Measurements from ENCODE around the gene REX1BD. TPM values are rescaled to one million over a fixed set of nuclear protein-coding genes. Genes with fewer than 3 reads are reported as not detected.
A peak's percentile ranks its signal among the peaks of the same experiment; 100 is the strongest.

The REX1BD gene
- total and polyA plus RNA-seq, 4 donors = 51.4 to 114 (median 83.0) TPM

DNA sequence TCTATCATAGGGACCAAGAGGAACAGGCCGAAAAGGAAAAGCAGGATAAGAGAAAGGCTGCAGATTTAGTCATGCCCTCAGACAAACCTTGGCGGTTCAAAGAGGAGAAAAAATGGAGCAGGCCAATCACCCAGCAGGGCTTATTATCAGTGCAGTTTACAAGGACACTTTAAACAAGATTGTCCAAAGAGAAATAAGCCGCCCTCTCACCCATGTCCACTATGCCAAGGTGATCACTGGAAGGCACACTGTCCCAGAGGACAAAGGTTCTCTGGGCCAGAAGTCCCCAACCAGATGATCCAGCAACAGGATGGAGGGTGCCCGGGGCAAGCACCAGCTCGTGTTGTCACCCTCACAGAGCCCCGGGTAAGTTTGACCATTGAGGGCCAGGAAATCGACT is 8.3 kb upstream of the REX1BD start:
- Histone ChIP-seq H3K4me3 (no peak overlapping the region), H3K9me3 (ENCODE audit: control insufficient read depth in 4 of 4, insufficient read depth in 3 of 4, low read length in 3 of 4) (no peaks in the 10 kb centered on the region), H3K27me3 (ENCODE audit: control insufficient read depth in 3 of 3, insufficient read depth in 3 of 3, low read length in 2 of 3) (no peaks in the 10 kb centered on the region), H3K4me1 (ENCODE audit: control insufficient read depth in 5 of 5, insufficient read depth in 5 of 5, low read length in 5 of 5) (no peaks in the 10 kb centered on the region), H3K27ac (ENCODE audit: low read depth in 1 of 2, low read length in 1 of 2) (no peak overlapping the region), H3K36me3 (ENCODE audit: control insufficient read depth in 4 of 4, insufficient read depth in 4 of 4, low read length in 4 of 4) (peaks cover 2 to 15% (median 6%) of the 10 kb centered on the region in 4 donors), H3K9ac (ENCODE audit: insufficient read depth in 1 of 2, low read length in 2 of 2) (no peak overlapping the region)
- DNase-seq (no peak), ATAC-seq (ENCODE audit: insufficient read depth, low FRiP score) (no peak)
- TF ChIP-seq, protein P1, sequence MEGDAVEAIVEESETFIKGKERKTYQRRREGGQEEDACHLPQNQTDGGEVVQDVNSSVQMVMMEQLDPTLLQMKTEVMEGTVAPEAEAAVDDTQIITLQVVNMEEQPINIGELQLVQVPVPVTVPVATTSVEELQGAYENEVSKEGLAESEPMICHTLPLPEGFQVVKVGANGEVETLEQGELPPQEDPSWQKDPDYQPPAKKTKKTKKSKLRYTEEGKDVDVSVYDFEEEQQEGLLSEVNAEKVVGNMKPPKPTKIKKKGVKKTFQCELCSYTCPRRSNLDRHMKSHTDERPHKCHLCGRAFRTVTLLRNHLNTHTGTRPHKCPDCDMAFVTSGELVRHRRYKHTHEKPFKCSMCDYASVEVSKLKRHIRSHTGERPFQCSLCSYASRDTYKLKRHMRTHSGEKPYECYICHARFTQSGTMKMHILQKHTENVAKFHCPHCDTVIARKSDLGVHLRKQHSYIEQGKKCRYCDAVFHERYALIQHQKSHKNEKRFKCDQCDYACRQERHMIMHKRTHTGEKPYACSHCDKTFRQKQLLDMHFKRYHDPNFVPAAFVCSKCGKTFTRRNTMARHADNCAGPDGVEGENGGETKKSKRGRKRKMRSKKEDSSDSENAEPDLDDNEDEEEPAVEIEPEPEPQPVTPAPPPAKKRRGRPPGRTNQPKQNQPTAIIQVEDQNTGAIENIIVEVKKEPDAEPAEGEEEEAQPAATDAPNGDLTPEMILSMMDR (IDR thresholded peaks at IDR 0.05; ENCODE audit: control extremely low read depth, extremely low read depth) = no peak
- WGBS, 2 donors = 74 to 76% methylated on average over 7 of the region's 7 CpGs

DNA sequence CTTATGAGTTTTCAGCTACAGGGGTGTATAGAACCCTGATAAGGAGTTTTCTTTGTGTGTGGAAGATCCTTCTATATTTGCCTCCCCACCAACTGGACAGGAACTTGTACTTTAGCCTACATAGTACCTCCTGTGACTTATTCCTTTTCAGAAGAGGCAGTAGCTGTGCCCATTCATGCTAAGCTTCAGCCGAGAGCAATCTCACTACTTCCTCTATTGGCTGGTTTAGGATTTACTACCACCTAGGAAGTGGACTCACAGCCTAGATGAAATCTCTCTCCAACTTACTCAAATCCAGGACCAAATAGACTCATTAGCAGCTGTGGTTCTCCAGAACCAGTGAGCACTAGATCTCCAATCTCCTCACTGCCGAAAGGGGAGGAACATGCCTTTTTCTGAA is 2.3 kb upstream of the REX1BD start:
- TF ChIP-seq, protein P1 (IDR thresholded peaks at IDR 0.05; ENCODE audit: control extremely low read depth, extremely low read depth) = no peak
- no peak overlapping the region for H3K27ac ChIP-seq (ENCODE audit: low read depth in 1 of 2, low read length in 1 of 2)
- no peaks in the 10 kb centered on the region for H3K27me3 ChIP-seq (ENCODE audit: control insufficient read depth in 3 of 3, insufficient read depth in 3 of 3, low read length in 2 of 3)
- no peak overlapping the region for H3K4me3 ChIP-seq
- H3K9ac ChIP-seq (ENCODE audit: insufficient read depth in 1 of 2, low read length in 2 of 2) = no peak overlapping the region
- WGBS, 2 donors = 47 to 54% methylated on average over 2 of the region's 2 CpGs
- peaks cover 0 to 18% (median 6%) of the 10 kb centered on the region in 5 donors for H3K4me1 ChIP-seq (ENCODE audit: control insufficient read depth in 5 of 5, insufficient read depth in 5 of 5, low read length in 5 of 5)
- DNase-seq = no peak
- no peak for ATAC-seq (ENCODE audit: insufficient read depth, low FRiP score)
- H3K9me3 ChIP-seq (ENCODE audit: control insufficient read depth in 4 of 4, insufficient read depth in 3 of 4, low read length in 3 of 4) = no peaks in the 10 kb centered on the region
- peaks cover 0 to 5% (median 5%) of the 10 kb centered on the region in 4 donors for H3K36me3 ChIP-seq (ENCODE audit: control insufficient read depth in 4 of 4, insufficient read depth in 4 of 4, low read length in 4 of 4)

DNA sequence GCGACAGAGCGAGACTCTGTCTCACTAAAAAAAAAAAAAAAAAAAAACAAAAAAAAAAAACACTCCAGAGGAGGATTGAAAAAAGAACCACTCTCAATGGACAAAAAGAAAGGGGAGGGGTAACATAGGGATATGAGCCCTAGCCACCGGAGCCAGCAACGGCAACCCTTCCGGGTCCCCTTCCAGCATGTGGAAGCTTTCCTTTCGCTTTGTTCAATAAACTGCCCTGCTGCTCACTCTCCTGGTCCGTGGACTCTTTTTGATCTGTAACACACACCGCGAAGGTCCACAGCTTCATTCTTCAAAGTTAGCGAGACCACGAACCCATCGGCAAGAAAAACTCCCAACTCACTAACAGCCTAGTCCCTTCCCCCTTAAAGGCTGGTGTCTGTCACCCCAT is 1.0 kb upstream of the REX1BD start:
- peaks cover 0 to 7% (median 5%) of the 10 kb centered on the region in 4 donors for H3K36me3 ChIP-seq (ENCODE audit: control insufficient read depth in 4 of 4, insufficient read depth in 4 of 4, low read length in 4 of 4)
- peaks cover 0 to 18% (median 6%) of the 10 kb centered on the region in 5 donors for H3K4me1 ChIP-seq (ENCODE audit: control insufficient read depth in 5 of 5, insufficient read depth in 5 of 5, low read length in 5 of 5)
- TF ChIP-seq, protein P1 (IDR thresholded peaks at IDR 0.05; ENCODE audit: control extremely low read depth, extremely low read depth) = no peak
- no peaks in the 10 kb centered on the region for H3K9me3 ChIP-seq (ENCODE audit: control insufficient read depth in 4 of 4, insufficient read depth in 3 of 4, low read length in 3 of 4)
- ATAC-seq (ENCODE audit: insufficient read depth, low FRiP score) = no peak
- H3K9ac ChIP-seq (ENCODE audit: insufficient read depth in 1 of 2, low read length in 2 of 2) = no peak overlapping the region
- H3K27me3 ChIP-seq (ENCODE audit: control insufficient read depth in 3 of 3, insufficient read depth in 3 of 3, low read length in 2 of 3) = no peaks in the 10 kb centered on the region
- H3K4me3 ChIP-seq = no peak overlapping the region
- WGBS, 2 donors = 91 to 92% methylated on average over 12 of the region's 12 CpGs
- peak overlapping the region in 1 of 2 donors; percentile 88 for H3K27ac ChIP-seq (ENCODE audit: low read depth in 1 of 2, low read length in 1 of 2)
- peak in 1 of 3 donors; percentile 12 for DNase-seq

Data from lung (tissue), 12 donors.